Cardiac fibroblast (primary cell): Measurements from ENCODE around the gene FAM131A.

ENCODE experiments used
- DNase-seq, 2 donors: peaks; one replicate each; pipeline versions ENCODE4 v3.0.0 to v3.0.0-alpha.2; 2010; ENCODE audit warnings: low read depth in 2 of 2
- H3K4me3 ChIP-seq, 2 donors: replicated peaks in 1 of 2; 1 replicate in 1 of 2; 2 replicates in 1 of 2; pipeline ENCODE4 v1.5.1; 2011; ENCODE audit warnings: low read depth in 2 of 2, low read length in 2 of 2, mild to moderate bottlenecking in 2 of 2, moderate library complexity in 1 of 2
- CTCF ChIP-seq: IDR thresholded peaks from one replicate; pipeline ENCODE4 v1.5.1; 2011; ENCODE audit warnings: low read depth, mild to moderate bottlenecking, low read length, inconsistent platforms

The FAM131A gene

GRCh38 chr3:184337399-184337714 lies at the start of gene FAM131A:
Gene FAM131A, plus strand, starts transcription at chr3:184337600. Its CDS starts 31 bp downstream, at chr3:184337631.
- TF ChIP-seq CTCF, result no peak
- peak in 1 of 2 donors; percentile 79 for DNase-seq
- H3K4me3 ChIP-seq, result peak within 1 kb of the TSS; percentile 60 to 69

- DNase-seq, result peak; percentile 60 to 64
- peak; percentile 69 for TF ChIP-seq CTCF
- no peak overlapping the region for H3K4me3 ChIP-seq
Observed at GRCh38 chr3:184289426-184289938, 47.9 kb upstream of the FAM131A start.

GRCh38 chr3:184290331-184290730 lies 47.1 kb upstream of the FAM131A start:
- DNase-seq, result no peak
- no peak overlapping the region for H3K4me3 ChIP-seq
- no peak for TF ChIP-seq CTCF

GRCh38 chr3:184291044-184291737 lies 46.2 kb upstream of the FAM131A start:
- H3K4me3 ChIP-seq, result no peak overlapping the region
- TF ChIP-seq CTCF, result no peak
- no peak for DNase-seq

GRCh38 chr3:184291738-184292445 lies 45.5 kb upstream of the FAM131A start:
- DNase-seq, result no peak
- H3K4me3 ChIP-seq, result no peak overlapping the region
- no peak for TF ChIP-seq CTCF

GRCh38 chr3:184295771-184296170 lies 41.6 kb upstream of the FAM131A start:
- no peak overlapping the region for H3K4me3 ChIP-seq
- no peak for DNase-seq
- TF ChIP-seq CTCF, result no peak
